ENCODE results near the gene RDH14.

Gene RDH14

DNA sequence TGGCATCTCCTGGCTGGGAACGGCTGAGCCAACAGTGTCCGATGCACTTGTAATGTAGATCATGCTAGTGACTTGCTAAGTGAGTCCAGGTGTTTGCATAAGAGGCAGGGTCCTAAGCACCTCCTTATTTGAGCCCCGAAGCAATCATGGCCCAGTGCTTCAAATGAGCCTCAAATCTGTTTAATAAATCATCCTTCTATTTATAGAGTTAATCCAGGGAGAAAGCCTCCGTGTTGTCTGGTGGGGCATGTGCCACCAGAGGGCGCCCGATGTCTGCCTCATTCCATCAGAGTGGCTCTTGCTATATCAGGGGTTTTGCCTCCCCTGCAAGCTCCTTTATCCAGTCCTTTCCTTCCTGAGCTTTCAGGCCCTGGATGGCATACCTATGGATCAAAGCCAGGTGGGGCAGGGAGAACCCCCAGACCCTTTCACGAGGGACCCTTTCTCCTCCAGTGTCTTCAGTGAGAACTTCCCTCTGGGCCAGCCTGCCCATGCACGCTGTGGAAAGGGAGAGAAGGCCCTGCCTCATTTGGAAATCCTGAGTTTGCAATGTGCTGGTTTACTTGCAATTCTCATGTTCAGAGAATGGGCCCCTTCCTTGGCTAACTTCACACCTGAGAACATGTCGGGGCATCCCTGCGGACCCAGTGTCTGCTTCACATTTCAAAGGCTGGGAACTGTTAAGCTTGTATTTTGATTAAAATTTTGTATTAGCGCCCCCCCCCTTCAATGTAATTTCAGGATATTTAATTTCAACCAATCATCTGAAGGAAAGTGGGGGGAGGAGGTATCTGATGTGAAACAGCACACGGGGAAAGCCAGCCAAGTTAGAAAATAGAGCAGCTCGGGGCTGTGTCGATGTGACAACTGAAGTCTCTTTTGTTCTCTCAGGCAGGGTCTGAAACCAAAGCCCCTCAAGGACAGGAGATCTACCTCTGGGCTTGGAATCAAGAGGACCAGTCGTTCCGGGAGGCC lies 39.7 kb downstream of the RDH14 start:
- peak; percentile 40 to 72 for DNase-seq (ENCODE audit: low read depth in 2 of 2)

DNA sequence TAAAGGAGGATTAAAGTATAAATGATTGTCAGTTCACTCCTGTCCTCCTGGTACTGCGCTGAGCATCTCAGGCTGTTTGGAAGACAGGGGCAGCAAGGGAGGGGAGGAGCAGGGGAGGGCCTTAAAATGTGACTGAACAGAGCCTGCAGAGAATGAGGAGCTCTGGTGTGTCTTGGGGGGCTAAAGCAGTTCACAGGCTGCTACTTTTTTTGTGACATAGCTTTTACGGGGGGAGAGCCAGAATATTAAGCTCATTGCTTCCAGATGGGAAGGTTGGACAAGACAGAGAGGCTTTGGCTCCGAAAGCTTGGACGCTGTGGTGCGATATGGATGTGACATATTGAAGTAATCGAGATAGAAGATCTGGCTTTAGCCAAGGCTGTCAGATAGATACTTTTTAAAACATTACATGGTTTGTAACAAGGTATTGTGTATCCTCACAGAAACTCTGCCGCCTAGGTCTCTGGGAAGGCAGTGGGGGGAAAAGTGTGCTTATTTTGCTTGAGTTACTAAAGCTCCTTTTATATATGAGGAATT lies 40.5 kb downstream of the RDH14 start:
- no peak for DNase-seq (ENCODE audit: low read depth in 2 of 2)

DNA sequence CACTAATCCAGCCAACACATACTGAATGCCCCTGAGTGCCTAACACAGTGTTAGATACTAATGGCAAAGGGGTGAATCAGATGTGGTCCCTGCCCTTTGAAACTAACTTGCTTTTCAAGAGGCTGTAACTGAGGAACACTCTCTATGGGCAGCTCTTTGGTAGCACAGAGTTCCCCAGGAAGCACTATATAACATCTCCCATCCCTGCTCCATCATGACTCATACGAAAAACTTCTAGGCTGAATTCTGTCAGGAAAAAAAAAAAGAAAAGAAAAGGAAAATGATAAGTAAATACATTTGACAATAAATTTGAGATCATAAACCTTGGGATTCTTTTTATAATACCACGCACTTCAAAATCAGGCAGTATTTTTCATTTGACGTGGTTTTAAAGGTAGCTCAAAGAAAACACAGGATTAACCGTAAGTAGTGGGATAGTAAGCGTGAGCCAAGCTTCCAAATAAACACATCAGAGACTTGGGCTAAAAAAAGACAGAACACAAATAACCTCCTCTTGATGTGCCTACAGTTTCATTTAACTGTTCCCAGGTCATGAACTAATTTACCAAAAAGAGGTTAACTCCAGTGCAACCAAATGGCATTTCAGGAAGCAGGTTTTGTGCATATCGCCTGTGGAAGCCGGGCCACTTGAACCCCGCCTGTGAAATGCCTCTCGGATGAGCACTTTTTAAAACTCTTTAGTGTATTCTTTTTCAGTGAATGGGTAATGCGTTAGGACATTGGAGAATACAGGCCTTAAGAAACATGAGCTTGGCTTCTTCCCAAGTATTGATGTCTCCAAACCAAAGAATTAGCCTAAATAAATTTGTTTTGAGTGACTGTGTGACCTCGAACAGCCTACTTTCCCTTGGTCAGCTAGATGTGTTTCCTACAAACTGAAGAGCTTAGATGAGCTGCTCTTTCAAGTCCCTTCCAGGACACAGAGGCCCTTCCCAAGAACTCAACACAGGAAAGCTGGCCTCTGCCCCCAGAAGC lies 42.0 kb downstream of the RDH14 start:
- DNase-seq (ENCODE audit: low read depth in 2 of 2) = no peak

DNA sequence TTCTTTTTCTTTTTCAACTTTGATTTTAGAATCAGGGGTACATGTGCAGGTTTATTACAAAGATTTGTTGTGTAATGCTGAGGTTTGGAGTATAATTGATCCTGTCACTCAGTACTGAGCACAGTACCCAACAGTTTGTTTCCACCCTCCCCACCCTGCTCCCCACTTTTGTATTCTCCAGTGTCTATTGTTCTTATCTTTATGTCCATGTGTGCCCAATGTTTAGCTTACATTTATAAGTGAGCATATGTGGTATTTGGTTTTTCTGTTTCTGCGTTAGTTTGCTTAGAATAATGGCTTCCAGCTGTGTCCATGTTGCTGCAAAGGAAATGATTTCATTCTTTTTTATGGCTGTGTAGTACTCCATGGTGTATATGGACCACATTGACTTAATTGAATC lies 43.1 kb downstream of the RDH14 start:
- DNase-seq (ENCODE audit: low read depth in 2 of 2) = no peak

DNA sequence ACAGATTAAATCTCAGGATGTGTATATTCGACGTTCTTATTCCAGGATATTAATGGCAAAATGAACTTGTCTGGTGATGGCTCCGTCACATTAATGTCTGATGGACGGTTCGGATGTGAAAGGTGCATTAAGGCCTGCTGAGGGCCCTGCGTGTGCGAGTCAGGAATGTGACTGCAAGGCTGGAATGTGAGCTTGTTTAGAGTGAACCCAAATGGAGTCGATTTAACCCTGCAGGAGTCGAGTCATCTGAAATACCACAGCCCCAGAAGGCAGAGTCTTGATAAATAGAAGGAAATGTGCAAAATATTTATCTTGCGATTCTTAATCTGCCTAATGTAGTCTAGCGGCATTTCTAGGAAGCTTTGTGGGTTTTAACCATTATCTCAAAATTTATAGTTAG lies 44.3 kb downstream of the RDH14 start:
- DNase-seq (ENCODE audit: low read depth in 2 of 2) = no peak

DNA sequence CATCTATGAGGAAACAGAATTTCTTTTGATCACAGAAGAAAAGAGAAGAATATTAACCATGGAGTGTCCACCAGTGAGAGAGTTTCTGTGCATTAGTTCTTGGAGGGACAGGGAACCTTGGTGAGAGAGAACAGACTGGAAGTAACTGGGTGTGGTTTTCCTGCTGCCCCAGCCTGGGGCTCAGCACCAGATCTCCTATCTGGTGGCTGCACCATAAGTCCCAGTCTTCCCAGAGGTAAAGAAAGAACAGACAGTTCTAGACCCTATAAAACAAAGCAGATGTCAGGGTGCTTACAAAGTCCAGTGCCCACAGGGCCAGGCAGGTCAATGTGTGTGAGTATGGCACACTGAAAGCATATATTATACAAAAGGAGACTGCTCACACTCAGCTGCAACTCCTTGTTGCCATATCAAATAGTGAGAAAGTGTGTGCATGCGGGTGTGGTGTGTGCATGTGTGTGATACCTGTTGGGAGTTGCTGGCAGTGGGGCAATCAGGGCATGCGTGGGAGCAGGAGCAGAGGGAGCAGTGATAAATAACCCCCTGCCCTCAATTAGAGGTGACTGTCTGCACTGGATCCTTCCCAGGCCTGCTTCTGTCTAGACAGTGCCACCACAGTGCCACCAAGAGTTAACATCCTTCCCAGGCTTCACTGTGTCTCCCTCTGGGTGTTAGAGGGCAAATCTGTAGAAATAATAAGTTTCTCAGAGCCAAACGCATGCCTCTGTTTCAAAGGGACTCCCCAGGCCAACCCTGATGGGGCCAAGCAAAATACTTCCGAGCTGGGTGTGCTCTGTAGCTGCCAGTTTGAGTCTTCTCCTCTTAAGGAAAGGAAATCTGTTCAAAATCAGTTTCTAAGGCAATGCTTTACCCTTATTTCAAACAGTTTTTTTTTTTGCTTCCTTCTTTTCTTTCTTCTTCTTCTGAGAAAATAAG lies 45.7 kb downstream of the RDH14 start:
- DNase-seq (ENCODE audit: low read depth in 2 of 2) = no peak

DNA sequence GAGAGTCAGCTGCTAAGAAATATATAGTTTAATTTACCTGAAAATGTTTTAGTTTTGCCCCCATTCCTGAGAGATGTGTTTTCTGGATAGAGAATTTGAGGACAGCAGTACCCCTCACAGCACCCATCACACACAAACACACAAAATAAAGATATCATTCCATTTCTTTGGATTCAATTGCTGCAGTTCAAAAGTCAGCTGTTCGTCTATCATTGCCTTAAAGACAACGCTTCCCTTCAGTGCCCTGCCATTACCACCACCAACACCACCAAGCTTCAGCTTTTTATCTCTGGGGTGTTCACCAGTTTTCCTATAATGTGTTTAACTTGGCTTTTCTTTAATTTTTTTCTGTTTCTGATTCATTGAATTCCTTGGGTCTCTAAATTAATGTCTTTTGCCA lies 49.7 kb downstream of the RDH14 start:
- no peak for DNase-seq (ENCODE audit: low read depth in 2 of 2)

DNA sequence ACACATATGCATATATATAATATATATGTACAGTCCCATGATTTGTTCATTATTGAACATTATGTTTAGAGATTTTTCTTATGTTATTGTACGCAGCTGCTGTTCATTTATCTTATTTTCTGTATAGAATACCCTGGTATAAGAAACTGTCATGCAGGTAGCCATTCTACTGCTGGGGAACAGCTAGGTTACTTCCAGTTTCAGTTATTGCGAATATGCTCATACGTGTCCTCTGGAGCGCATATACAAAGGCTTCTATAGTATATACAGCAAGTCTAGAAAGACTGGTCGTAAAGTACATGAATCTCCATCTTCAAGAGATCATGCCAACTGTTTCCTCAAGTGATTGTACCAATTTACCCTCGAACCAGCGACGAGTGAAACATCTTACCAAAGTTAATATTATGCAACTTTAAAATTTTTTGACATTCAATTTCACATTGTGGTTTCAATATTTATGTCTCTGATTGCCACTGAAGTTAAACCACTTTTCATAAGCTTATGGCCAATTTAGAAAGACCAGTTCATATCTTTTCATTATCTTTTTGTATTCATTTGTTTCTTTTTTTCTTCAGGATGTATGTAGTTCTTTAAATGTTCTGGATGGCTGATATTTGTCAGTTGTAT lies 53.5 kb downstream of the RDH14 start:
- no peak for DNase-seq (ENCODE audit: low read depth in 2 of 2)

DNA sequence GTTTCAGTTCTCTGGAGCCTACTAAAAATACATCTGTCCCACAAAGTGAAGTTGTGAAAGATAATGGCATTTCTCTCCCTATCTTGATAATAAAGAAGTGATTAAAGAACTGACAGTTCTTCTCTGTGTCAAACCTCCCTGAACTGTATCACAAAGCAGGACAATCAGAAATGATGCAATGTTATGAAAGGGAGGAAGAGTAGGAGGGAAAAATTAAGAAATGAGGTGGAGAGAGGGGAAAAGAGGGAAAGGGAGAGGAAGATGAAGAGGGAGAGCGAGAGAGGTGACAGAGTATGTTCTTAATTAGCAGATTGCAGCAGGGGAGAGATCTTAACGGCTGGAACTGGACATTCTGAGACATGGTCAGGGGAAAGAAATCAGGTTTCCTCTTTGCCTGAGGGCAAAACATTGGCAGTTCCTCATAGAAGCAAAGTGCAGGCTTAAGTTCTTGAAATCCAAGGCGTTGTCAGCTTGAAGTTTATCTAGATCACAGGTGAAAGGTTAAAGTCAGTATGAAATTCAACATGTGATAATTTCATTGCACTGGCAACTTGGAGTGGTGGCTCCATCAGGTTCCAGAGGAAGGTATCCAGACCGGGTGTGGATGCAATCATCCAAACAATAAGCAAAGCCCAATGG lies 54.6 kb downstream of the RDH14 start:
- no peak for DNase-seq (ENCODE audit: low read depth in 2 of 2)

Data from stimulated activated CD4-positive, alpha-beta T cell treated with anti-CD3 and anti-CD28 coated beads, Interleukin-4, amount 100 ng/mL, for 48 hours (primary cell).